ENCODE results near the gene NOS2.
"Not testable (repeated sequence)": the region's sequence is repeated elsewhere in the genome, so short reads cannot be mapped to it uniquely, and the experiment has no call there.

The NOS2 gene

GRCh38 chr17:27800522-27800921, at the start of gene NOS2:
NOS2 (minus strand) TSS chr17:27800529; CDS start chr17:27798809, 1,720 bp downstream.
- DNase-seq (ENCODE audit: low read depth in 1 of 2, low spot score in 1 of 2): no peak

- DNase-seq (ENCODE audit: low read depth in 1 of 2, low spot score in 1 of 2): no peak
Observed at GRCh38 chr17:27849474-27850185, 49.3 kb upstream of the NOS2 start.

GRCh38 chr17:27848931-27849330, 48.6 kb upstream of the NOS2 start:
- no peak for DNase-seq (ENCODE audit: low read depth in 1 of 2, low spot score in 1 of 2)

GRCh38 chr17:27846808-27847307, 46.5 kb upstream of the NOS2 start:
- not testable (repeated sequence) for DNase-seq (ENCODE audit: low read depth in 1 of 2, low spot score in 1 of 2)

- DNase-seq (ENCODE audit: low read depth in 1 of 2, low spot score in 1 of 2): peak in 1 of 2 donors; percentile 5
Observed at GRCh38 chr17:27846042-27846655, 45.8 kb upstream of the NOS2 start.

GRCh38 chr17:27845264-27846041, 45.1 kb upstream of the NOS2 start:
- DNase-seq (ENCODE audit: low read depth in 1 of 2, low spot score in 1 of 2): no peak

GRCh38 chr17:27840688-27841087, 40.4 kb upstream of the NOS2 start:
- no peak for DNase-seq (ENCODE audit: low read depth in 1 of 2, low spot score in 1 of 2)

GRCh38 chr17:27840406-27840678, 40.0 kb upstream of the NOS2 start:
- DNase-seq (ENCODE audit: low read depth in 1 of 2, low spot score in 1 of 2): not testable (repeated sequence)

GRCh38 chr17:27839571-27840405, 39.5 kb upstream of the NOS2 start:
- DNase-seq (ENCODE audit: low read depth in 1 of 2, low spot score in 1 of 2): not testable (repeated sequence)

- not testable (repeated sequence) for DNase-seq (ENCODE audit: low read depth in 1 of 2, low spot score in 1 of 2)
Observed at GRCh38 chr17:27838607-27839006, 38.3 kb upstream of the NOS2 start.

- DNase-seq (ENCODE audit: low read depth in 1 of 2, low spot score in 1 of 2): not testable (repeated sequence)
Observed at GRCh38 chr17:27837769-27838168, 37.4 kb upstream of the NOS2 start.

- no peak for DNase-seq (ENCODE audit: low read depth in 1 of 2, low spot score in 1 of 2)
Observed at GRCh38 chr17:27836651-27837050, 36.3 kb upstream of the NOS2 start.

- DNase-seq (ENCODE audit: low read depth in 1 of 2, low spot score in 1 of 2): no peak
Observed at GRCh38 chr17:27834571-27834970, 34.2 kb upstream of the NOS2 start.

GRCh38 chr17:27832831-27833230, 32.5 kb upstream of the NOS2 start:
- DNase-seq (ENCODE audit: low read depth in 1 of 2, low spot score in 1 of 2): no peak

GRCh38 chr17:27829888-27830287, 29.6 kb upstream of the NOS2 start:
- DNase-seq (ENCODE audit: low read depth in 1 of 2, low spot score in 1 of 2): not testable (repeated sequence)

- DNase-seq (ENCODE audit: low read depth in 1 of 2, low spot score in 1 of 2): not testable (repeated sequence)
Observed at GRCh38 chr17:27829143-27829711, 28.9 kb upstream of the NOS2 start.

GRCh38 chr17:27825459-27825858, 25.1 kb upstream of the NOS2 start:
- no peak for DNase-seq (ENCODE audit: low read depth in 1 of 2, low spot score in 1 of 2)

- no peak for DNase-seq (ENCODE audit: low read depth in 1 of 2, low spot score in 1 of 2)
Observed at GRCh38 chr17:27824745-27825144, 24.4 kb upstream of the NOS2 start.

GRCh38 chr17:27824176-27824715, 23.9 kb upstream of the NOS2 start:
- DNase-seq (ENCODE audit: low read depth in 1 of 2, low spot score in 1 of 2): no peak

GRCh38 chr17:27822108-27822507, 21.8 kb upstream of the NOS2 start:
- DNase-seq (ENCODE audit: low read depth in 1 of 2, low spot score in 1 of 2): not testable (repeated sequence)

All from activated T-helper 1 cell treated with anti-CD3 and anti-CD28 coated beads, Interleukin-2, amount 50 U/mL, for 16 hours (primary cell).